Aorta (tissue), 5 donors: ENCODE measurements around the gene PLPP4. TPM values are rescaled to one million over a fixed set of nuclear protein-coding genes. Genes with fewer than 3 reads are reported as not detected.

Experiments
- ATAC-seq: fragments of 200-7000 bp; cut with Tn5 transposase; one replicate; pipeline ENCODE4 v1.9.1; 2022; ENCODE audit warnings: moderate library complexity; ENCODE audit not compliant: low FRiP score
- DNase-seq, 2 donors: peaks; one replicate each; pipeline ENCODE4 v3.0.0-alpha.2; 2020
- H3K27ac ChIP-seq, 2 donors: one replicate each; pipeline ENCODE4 v1.5.1; 2013; ENCODE audit warnings: low read length in 2 of 2, mild to moderate bottlenecking in 2 of 2, moderate library complexity in 2 of 2, control low read depth in 1 of 2, inconsistent platforms in 1 of 2, low read depth in 1 of 2
- H3K27me3 ChIP-seq, 2 donors: one replicate each; pipeline ENCODE4 v1.6.1; 2013; ENCODE audit warnings: control low read depth in 1 of 2, low read length in 1 of 2, mild to moderate bottlenecking in 1 of 2, moderate library complexity in 1 of 2; ENCODE audit not compliant: insufficient read depth in 2 of 2, control insufficient read depth in 1 of 2
- H3K36me3 ChIP-seq, 2 donors: one replicate each; pipeline ENCODE4 v1.6.1; 2013; ENCODE audit warnings: control low read depth in 1 of 2, low read length in 1 of 2, mild to moderate bottlenecking in 1 of 2; ENCODE audit not compliant: insufficient read depth in 2 of 2, control insufficient read depth in 1 of 2
- H3K4me1 ChIP-seq, 2 donors: one replicate each; pipeline ENCODE4 v1.6.1; 2013; ENCODE audit warnings: low read length in 2 of 2, control low read depth in 1 of 2, mild to moderate bottlenecking in 1 of 2, moderate library complexity in 1 of 2; ENCODE audit not compliant: insufficient read depth in 2 of 2, control insufficient read depth in 1 of 2
- H3K4me3 ChIP-seq, 2 donors: one replicate each; pipeline ENCODE4 v1.5.1; 2013; ENCODE audit warnings: low read length in 2 of 2, control low read depth in 1 of 2, mild to moderate bottlenecking in 1 of 2
- H3K9me3 ChIP-seq: one replicate; pipeline ENCODE4 v1.6.1; 2013; ENCODE audit warnings: mild to moderate bottlenecking, low read length; ENCODE audit not compliant: control insufficient read depth
- WGBS, 2 donors: extraction: QIAGEN DNeasy Blood & Tissue Kit; methylation state at CpG; one replicate each; pipeline ENCODE4 v1.1.7; 2013; 5-methylcytosine and 5-hydroxymethylcytosine counted together
- intact Hi-C, 2 donors: fragments of 100-400 bp; cut with DNase I; formaldehyde crosslinking; loops; one replicate each; pipeline versions ENCODE4 v1.14.2 to v1.15.0; 2022
- polyA plus RNA-seq, 2 donors: library from polyadenylated mRNA; stranded (reverse); fragments of 200-250 nt; gene quantifications; one replicate each; pipeline ENCODE4 v1.2.3, GENCODE V29; 2013
- total RNA-seq, 2 donors: library from RNA; stranded (reverse); fragmentation: NEBNext Ultra II Directional; extraction: Animal tissue kit (Norgen Biotek cat#: 25700); gene quantifications; one replicate each; pipeline ENCODE4 v1.2.1, GENCODE V29; 2021
- donor health status: healthy with polysubstance abuse.
- donor health status: Bipolar disorder and iron deficiency.
- donor health status: DM: no; HTN: no; CAD: no.
- donor health status: DM: no; HTN: no; CAD: no.
- donor health status: DM: yes; HTN: yes; CAD: no.

PLPP4 gene
- total and polyA plus RNA-seq, 4 donors = not detected

DNA sequence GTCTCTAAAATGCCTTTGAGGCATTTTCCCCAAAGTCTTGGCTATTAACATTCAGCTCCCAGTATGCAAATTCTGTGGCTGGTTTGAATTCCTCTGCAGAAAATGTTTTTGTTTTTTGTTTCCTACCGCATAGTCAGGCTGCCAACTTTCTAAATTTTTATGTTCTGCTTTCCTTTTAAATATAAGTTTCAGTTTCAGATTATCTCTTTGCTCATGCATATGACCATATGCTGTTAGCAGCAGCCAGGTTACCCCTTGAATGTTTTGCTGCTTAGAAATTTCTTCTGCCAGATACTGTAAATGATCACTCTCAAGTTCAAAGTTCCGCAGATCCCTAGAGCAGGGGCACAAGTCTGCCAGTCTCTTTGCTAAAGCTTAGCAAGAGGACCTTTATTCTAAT, 96.9 kb downstream of the PLPP4 start:
- no peak overlapping the region for H3K4me3 ChIP-seq
- WGBS, 2 donors = 66 to 94% methylated on average over 2 of the region's 2 CpGs
- H3K36me3 ChIP-seq = no peaks in the 10 kb centered on the region
- ATAC-seq (no peak), DNase-seq (no peak)
- no peak overlapping the region for H3K27ac ChIP-seq
- H3K9me3 ChIP-seq = peaks cover 3% of the 10 kb centered on the region
- H3K4me1 ChIP-seq = no peaks in the 10 kb centered on the region
- H3K27me3 ChIP-seq = no peaks in the 10 kb centered on the region
- intact Hi-C loops = no loop called here

DNA sequence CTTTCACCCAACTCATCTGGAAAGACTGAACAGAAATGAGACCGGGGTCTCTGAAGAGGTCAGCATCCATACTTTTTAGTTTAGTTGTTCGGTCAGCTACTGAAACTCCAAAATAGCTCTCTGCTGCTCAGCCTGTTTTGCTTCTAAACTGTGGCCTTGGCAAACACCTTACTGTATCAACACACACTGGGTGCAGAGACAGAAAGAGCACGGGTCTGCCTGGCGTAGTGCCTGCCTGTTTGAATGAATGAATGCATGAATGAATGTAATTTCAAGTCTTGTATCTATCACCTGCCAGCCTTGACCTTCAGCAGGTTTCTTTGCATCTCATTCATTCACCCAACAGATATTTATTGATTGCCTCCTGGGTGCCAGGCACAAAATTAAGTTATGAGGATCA, 98.4 kb downstream of the PLPP4 start:
- H3K9me3 ChIP-seq = peaks cover 3% of the 10 kb centered on the region
- DNase-seq (no peak), ATAC-seq (no peak)
- WGBS, 2 donors = 58 to 63% methylated on average over 4 of the region's 4 CpGs
- no peak overlapping the region for H3K4me3 ChIP-seq
- intact Hi-C loops = no loop called here
- H3K27me3 ChIP-seq = no peaks in the 10 kb centered on the region
- no peaks in the 10 kb centered on the region for H3K36me3 ChIP-seq
- H3K4me1 ChIP-seq = no peaks in the 10 kb centered on the region
- H3K27ac ChIP-seq = no peak overlapping the region

DNA sequence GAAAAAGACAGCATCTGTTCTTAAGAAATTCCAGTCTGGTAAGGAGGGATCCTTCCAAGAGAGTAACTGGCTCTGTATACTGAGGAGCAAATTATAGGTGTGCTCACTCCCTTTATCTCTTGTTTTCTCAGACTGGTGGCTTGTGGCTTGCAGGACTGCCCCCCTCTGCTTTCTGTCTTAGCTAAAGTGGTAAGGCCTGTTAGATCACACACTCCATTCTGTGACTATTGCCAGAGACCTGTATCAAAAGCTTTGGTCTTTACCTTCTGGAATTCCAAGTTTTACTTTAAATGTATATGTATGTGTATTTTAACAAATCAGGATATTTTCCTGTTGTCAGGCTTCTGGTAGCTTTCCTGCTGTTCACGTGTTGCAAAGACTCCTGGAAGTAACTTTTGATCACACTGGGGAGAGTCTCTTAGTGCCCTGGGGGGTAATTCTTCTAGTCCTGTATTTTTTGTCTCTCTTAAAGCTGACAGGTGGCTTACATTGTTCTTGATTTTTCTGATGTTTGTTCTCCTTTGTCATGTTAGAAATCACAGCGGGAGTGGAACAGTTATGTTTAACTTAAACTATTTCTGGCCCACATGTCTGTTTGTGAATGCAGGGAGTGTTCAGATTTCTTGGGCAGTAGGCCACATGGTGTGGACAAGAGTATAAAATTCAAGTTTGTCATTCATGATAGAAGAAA, 99.0 kb downstream of the PLPP4 start:
- Histone ChIP-seq H3K27ac (no peak overlapping the region), H3K27me3 (no peaks in the 10 kb centered on the region), H3K4me1 (no peaks in the 10 kb centered on the region), H3K36me3 (no peaks in the 10 kb centered on the region), H3K9me3 (peaks cover 3% of the 10 kb centered on the region), H3K4me3 (no peak overlapping the region)
- ATAC-seq = no peak
- WGBS, 2 donors = 9% methylated on average over 2 of the region's 2 CpGs
- intact Hi-C loops = no loop called here
- no peak for DNase-seq

DNA sequence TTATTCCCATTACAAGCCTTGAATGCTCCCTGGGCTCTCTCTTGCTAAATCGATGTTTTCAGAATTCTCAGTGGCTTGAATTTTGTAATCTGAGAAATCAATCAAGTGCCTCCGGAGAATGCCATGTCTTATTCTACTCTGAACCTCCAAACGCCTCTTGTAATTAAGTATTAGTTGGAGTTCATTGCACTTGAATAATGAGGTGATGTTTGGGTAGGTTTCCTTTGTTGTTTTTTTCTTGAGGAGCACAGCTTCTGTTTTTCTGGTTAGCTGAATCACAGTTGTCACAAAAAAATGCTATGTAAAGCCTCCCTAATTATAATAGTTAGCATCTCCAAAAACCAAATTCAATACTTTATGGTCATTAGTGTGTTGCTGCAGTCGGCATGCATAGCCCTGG, 100.3 kb downstream of the PLPP4 start:
- WGBS, 2 donors = 47 to 52% methylated on average over 4 of the region's 4 CpGs
- no peak overlapping the region for H3K4me3 ChIP-seq

DNA sequence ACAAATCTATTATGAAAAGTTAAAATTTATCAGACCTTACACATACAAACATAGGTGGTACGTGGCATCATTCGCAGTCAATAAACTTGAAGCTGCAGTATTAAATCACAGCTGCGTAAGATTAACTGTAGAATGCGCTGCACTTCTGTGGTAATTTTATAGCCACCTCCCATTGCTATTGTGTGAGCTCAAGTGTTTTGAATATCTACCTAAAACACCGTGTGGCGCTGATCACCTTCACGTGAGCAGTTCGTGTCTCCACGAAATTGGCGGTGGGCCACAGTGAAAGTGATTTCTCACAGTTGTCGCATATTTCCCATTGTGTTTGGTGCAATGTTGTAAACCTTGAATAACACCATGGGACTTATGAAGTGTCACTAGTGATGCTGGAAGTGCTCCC, 102.8 kb downstream of the PLPP4 start:
- 87 to 89% methylated on average over 11 of the region's 11 CpGs for WGBS, 2 donors
- Histone ChIP-seq H3K36me3 (no peaks in the 10 kb centered on the region), H3K4me1 (no peaks in the 10 kb centered on the region), H3K27ac (no peak overlapping the region), H3K27me3 (no peaks in the 10 kb centered on the region), H3K9me3 (no peaks in the 10 kb centered on the region), H3K4me3 (no peak overlapping the region)
- intact Hi-C loops = no loop called here
- ATAC-seq (no peak), DNase-seq (no peak)

More for the DNA sequence above, 100.3 kb downstream of the PLPP4 start:
- intact Hi-C loops = no loop called here
- H3K27me3 ChIP-seq = no peaks in the 10 kb centered on the region
- H3K27ac ChIP-seq = no peak overlapping the region
- no peaks in the 10 kb centered on the region for H3K4me1 ChIP-seq
- H3K36me3 ChIP-seq = no peaks in the 10 kb centered on the region
- no peak for ATAC-seq
- DNase-seq = no peak
- H3K9me3 ChIP-seq = peaks cover 3% of the 10 kb centered on the region

DNA sequence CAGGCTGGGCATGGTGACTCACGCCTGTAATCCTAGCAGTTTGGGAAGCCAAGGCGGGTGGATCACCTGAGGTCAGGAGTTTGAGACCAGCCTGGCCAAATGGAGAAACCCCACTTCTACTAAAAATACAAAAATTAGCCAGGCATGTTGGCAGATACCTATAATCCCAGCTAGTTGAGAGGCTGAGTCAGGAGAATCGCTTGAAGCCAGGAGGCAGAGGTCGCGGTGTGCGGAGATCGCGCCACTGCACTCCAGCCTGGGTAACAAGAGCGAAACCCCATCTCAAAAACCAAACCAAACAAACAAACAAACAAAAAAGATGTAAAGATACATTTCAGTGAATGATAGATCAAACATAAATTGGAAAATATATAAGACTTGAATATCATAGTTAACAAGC, 105.9 kb downstream of the PLPP4 start:
- ATAC-seq (no peak), DNase-seq (no peak)
- Histone ChIP-seq H3K4me1 (no peaks in the 10 kb centered on the region), H3K27ac (no peak overlapping the region), H3K36me3 (no peaks in the 10 kb centered on the region), H3K4me3 (no peak overlapping the region), H3K9me3 (no peaks in the 10 kb centered on the region), H3K27me3 (no peaks in the 10 kb centered on the region)
- 93 to 94% methylated on average over 9 of the region's 9 CpGs for WGBS, 2 donors
- intact Hi-C loops = no loop called here

DNA sequence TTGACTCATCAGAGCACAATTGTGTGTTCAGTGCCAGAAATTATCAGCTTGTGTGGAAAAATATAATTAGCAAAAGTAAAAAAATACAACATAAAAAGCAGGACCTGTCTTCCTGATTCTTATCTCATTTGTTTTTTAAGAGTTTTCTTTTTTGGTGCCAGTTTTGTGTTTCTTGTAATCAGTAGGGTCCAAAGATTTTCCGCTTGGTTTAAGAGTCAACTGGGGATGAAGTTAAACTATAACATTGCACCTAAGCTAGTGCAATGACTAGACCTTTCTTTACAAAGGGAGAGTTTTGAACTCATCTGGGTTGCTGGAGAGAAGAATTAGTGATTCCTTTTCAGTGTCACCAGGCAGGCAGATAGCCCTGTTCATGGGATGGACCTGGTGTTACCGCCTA, 113.4 kb downstream of the PLPP4 start:
- WGBS, 2 donors = 82 to 86% methylated on average over 2 of the region's 2 CpGs
- Histone ChIP-seq H3K9me3 (peaks cover 3% of the 10 kb centered on the region), H3K27me3 (no peaks in the 10 kb centered on the region), H3K27ac (no peak overlapping the region), H3K4me1 (no peaks in the 10 kb centered on the region), H3K36me3 (no peaks in the 10 kb centered on the region), H3K4me3 (no peak overlapping the region)
- DNase-seq = no peak
- intact Hi-C loops = no loop called here
- no peak for ATAC-seq

DNA sequence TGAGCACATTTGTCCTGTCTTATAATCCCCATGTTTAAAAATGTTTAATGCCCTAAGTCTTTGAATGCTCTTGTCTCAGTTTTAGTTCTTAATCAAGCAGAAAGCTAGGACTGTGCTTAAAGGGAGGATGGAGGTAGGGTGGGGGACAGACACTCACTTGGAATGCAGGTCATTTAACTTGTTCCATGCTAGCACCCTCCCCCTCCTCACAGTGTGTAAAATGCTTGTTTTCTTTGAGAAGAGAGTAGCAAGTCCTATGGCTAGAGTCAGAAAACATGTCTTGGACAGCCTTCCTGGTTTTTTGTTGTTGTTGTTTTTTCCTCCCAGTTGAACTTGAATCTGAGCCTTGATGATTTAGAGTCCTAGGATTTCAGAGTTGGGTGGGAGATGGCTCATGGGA, 114.2 kb downstream of the PLPP4 start:
- Histone ChIP-seq H3K36me3 (no peaks in the 10 kb centered on the region), H3K27me3 (no peaks in the 10 kb centered on the region), H3K9me3 (peaks cover 3% of the 10 kb centered on the region), H3K27ac (no peak overlapping the region), H3K4me1 (no peaks in the 10 kb centered on the region), H3K4me3 (no peak overlapping the region)
- ATAC-seq (no peak), DNase-seq (no peak)
- intact Hi-C loops = no loop called here

DNA sequence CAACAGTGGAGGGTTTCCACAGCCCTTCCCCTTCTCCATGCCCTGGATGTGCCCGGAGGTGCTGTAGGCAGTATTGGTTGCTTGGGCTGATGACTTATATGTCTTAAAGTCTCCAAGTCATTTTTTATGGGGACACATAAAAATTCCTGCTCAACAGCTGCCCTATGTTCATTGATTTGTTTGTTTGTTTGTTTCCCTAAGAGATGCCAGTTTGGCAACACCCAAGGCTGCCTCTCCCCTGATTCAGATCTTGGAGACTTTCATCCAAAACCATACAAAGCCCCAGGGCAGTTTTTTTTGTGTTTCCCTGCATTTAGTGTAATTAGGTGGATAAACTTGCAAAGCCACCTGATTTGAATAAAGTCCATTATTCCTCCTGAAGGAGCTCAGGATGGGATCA, 115.3 kb downstream of the PLPP4 start:
- no peaks in the 10 kb centered on the region for H3K36me3 ChIP-seq
- no peaks in the 10 kb centered on the region for H3K27me3 ChIP-seq
- H3K4me1 ChIP-seq = no peaks in the 10 kb centered on the region
- H3K27ac ChIP-seq = no peak overlapping the region
- ATAC-seq (no peak), DNase-seq (no peak)
- 85 to 93% methylated on average over 1 of the region's 1 CpG for WGBS, 2 donors
- peaks cover 3% of the 10 kb centered on the region for H3K9me3 ChIP-seq
- intact Hi-C loops = no loop called here
- no peak overlapping the region for H3K4me3 ChIP-seq
